A673 (cell line): ENCODE measurements around the gene PSME3IP1. TPM values are rescaled to one million over a fixed set of nuclear protein-coding genes. Genes with fewer than 3 reads are reported as not detected.

Experiments
- BruUV-seq: library from RNA; stranded (reverse); fragments of 400-500 nt; replicated peaks from 2 replicates; lab custom pipeline; 2021; lab: Mats Ljungman, UMichigan
- CTCF ChIA-PET: fragments of 300-600 bp; sonication (Branson Sonifier 250); formaldehyde crosslinking; loops from one replicate; lab custom pipeline; 2022; ENCODE audit warnings: antibody characterized with exemption; lab: Charles Lee
- POLR2A ChIA-PET: fragments of 300-600 bp; sonication (Branson Sonifier 250); formaldehyde crosslinking; loops from one replicate; lab custom pipeline; 2022; ENCODE audit warnings: antibody characterized with exemption; ENCODE audit not compliant: low non-redundant PET; lab: Charles Lee
- DNase-seq: peaks from one replicate; pipeline ENCODE4 v3.0.0-alpha.2; 2015; ENCODE audit warnings: low spot score
- H3K27ac ChIP-seq: fragments of 200-600 bp; sonication (generic); 2 replicates; pipeline ENCODE4 v1.5.1; 2016; ENCODE audit warnings: mixed run types, low read depth, mild to moderate bottlenecking, mixed read lengths, antibody characterized with exemption, low read length; ENCODE audit not compliant: poor library complexity, severe bottlenecking
- H3K27me3 ChIP-seq: fragments of 200-600 bp; sonication (generic); replicated peaks from 2 replicates; pipeline ENCODE4 v1.6.1; 2017; ENCODE audit warnings: mixed run types, low read depth, mild to moderate bottlenecking, mixed read lengths, antibody characterized with exemption, low read length; ENCODE audit not compliant: insufficient read depth, poor library complexity
- H3K36me3 ChIP-seq: fragments of 200-600 bp; sonication (generic); 2 replicates; pipeline ENCODE4 v1.6.1; 2016; ENCODE audit warnings: mixed run types, mild to moderate bottlenecking, mixed read lengths, antibody characterized with exemption, low read length; ENCODE audit not compliant: insufficient read depth, poor library complexity, severe bottlenecking
- H3K4me1 ChIP-seq: fragments of 200-600 bp; sonication (generic); 2 replicates; pipeline ENCODE4 v1.6.1; 2017; ENCODE audit warnings: mixed run types, mild to moderate bottlenecking, mixed read lengths, antibody characterized with exemption, low read length; ENCODE audit not compliant: insufficient read depth, poor library complexity, severe bottlenecking
- H3K4me3 ChIP-seq: fragments of 200-600 bp; sonication (generic); 2 replicates; pipeline ENCODE4 v1.5.1; 2016; ENCODE audit warnings: low read depth, mixed run types, mild to moderate bottlenecking, mixed read lengths, low read length; ENCODE audit not compliant: poor library complexity, severe bottlenecking
- H3K9me3 ChIP-seq: fragments of 200-600 bp; sonication (generic); 2 replicates; pipeline ENCODE4 v1.6.1; 2016; ENCODE audit warnings: mixed run types, low read depth, mild to moderate bottlenecking, mixed read lengths, antibody characterized with exemption, low read length; ENCODE audit not compliant: poor library complexity, severe bottlenecking
- CTCF ChIP-seq: fragments of 300-800, 200-600 bp; sonication (generic); conservative IDR thresholded peaks from 2 replicates; pipeline ENCODE4 v1.5.1; 2017; ENCODE audit warnings: low read depth, mild to moderate bottlenecking, antibody characterized with exemption, low read length, moderate library complexity, mixed read lengths
- EZH2 ChIP-seq: fragments of 200-600 bp; sonication (generic); IDR thresholded peaks from 2 replicates; pipeline ENCODE4 v1.6.1; 2017; ENCODE audit warnings: borderline replicate concordance, low read depth, mild to moderate bottlenecking, mixed read lengths, antibody characterized with exemption, low read length; ENCODE audit not compliant: poor library complexity, severe bottlenecking
- intact Hi-C: fragments of 100-400 bp; cut with micrococcal nuclease; formaldehyde crosslinking; loops from one replicate; pipeline ENCODE4 v1.10.0; 2022; ENCODE audit not compliant: unreplicated experiment
- total RNA-seq: library from RNA; stranded (reverse); gene quantifications from 2 replicates; pipeline ENCODE4 v1.2.3, GENCODE V29; 2021

The PSME3IP1 gene
- total RNA-seq, 1 experiment from 2014 or later = 128 TPM

DNA sequence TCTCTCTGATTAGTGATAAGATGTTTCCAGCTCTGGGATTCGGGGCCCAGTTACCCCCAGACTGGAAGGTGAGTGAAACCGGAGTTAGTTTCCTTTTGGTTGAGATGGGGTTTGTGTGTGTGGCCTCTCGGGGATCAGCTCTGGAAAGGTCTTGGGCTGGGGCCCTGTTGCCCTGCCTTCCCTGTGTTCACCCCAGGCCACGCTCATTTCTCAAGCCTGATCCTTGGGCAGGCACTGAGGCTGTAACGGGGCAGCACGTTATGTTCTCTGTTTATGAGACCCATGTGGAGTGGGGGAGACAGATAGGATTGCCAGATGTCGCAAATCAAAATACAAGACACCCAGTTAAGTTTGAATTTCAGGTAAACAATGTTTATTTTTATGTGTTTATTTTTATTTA lies 58.0 kb downstream of the PSME3IP1 start:
- no peak overlapping the region for H3K4me3 ChIP-seq
- DNase-seq = no peak
- BruUV-seq = no TSS peak
- TF ChIP-seq CTCF (no peak), EZH2 (no peak)
- ChIA-PET POLR2A (no interaction called here), CTCF (no interaction called here)
- H3K9me3 ChIP-seq = no peaks in the 10 kb centered on the region
- peaks cover 7% of the 10 kb centered on the region for H3K4me1 ChIP-seq
- intact Hi-C loops = no loop called here
- no peak overlapping the region for H3K27ac ChIP-seq
- H3K27me3 ChIP-seq = no peaks in the 10 kb centered on the region
- no peaks in the 10 kb centered on the region for H3K36me3 ChIP-seq

DNA sequence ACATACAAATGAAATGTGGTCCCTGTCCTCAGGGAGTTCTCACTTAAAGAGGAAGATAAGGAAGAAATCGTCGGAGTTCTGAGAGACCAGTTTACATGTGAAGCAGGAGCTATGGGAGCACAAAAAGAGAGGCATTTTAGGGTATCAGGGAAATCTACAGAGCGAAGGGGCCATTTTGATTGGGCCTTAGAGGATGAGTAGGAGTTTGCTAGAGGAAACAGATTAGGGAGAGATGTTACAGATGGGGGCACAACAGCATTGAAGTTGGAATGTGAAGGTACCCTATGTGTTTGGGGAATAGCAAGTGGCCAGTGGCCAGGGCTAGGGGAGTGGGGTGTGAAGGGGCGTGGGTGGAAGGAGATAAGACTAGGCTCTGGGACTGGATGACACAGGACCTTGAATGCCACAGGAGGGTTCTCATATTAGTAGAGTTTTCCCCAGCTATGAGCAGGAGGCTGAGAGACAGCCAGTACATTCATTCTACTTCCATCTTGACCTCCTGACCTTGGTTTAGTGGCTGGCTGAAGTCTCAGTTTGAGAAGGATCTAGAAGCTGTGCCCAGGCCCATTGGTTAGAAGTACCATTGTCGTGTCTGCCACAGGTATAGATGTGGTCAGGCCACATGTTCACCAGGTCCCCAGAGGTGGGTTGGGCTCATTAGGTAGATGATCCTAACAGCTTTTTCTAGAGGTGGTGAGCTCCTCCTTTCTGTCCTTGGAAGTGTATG lies 58.6 kb downstream of the PSME3IP1 start:
- no peak overlapping the region for H3K27ac ChIP-seq
- ChIA-PET POLR2A (interaction anchor here (0.6 kb wide), 1 partner anchor 339 kb away, joined by 3 read pairs; no protein-coding TSS in a partner anchor), CTCF (no interaction called here)
- no peak overlapping the region for H3K4me3 ChIP-seq
- H3K27me3 ChIP-seq = no peaks in the 10 kb centered on the region
- H3K36me3 ChIP-seq = no peaks in the 10 kb centered on the region
- intact Hi-C loops = no loop called here
- no peaks in the 10 kb centered on the region for H3K9me3 ChIP-seq
- TF ChIP-seq CTCF = no peak
- TF ChIP-seq EZH2 = no peak
- no peak for DNase-seq
- BruUV-seq = no TSS peak
- peaks cover under 1% of the 10 kb centered on the region for H3K4me1 ChIP-seq

DNA sequence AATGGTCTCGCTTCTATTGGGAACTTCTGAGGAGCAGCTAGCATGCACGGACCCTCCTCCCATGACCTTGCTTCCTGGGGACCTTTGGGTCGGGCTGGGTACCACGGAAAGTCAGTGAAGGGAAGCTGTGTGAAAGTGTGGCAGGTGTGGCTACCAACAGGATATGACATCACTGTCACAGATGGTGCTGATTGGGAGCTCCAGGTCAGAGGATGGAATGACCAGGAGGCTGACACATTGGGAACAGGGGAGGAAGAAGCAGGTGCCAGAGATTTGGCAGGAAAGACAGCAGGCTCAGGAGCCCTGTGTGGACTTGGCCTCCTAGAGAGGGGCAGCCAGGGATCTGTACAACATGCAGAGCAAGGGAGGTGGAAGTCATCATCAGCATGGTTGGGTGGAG lies 59.4 kb downstream of the PSME3IP1 start:
- DNase-seq = no peak
- intact Hi-C loops = no loop called here
- no peak overlapping the region for H3K4me3 ChIP-seq
- no peaks in the 10 kb centered on the region for H3K4me1 ChIP-seq
- no peaks in the 10 kb centered on the region for H3K27me3 ChIP-seq
- CTCF ChIA-PET = no interaction called here
- POLR2A ChIA-PET = no interaction called here
- TF ChIP-seq EZH2 (no peak), CTCF (no peak)
- H3K36me3 ChIP-seq = no peaks in the 10 kb centered on the region
- BruUV-seq = no TSS peak
- no peak overlapping the region for H3K27ac ChIP-seq
- no peaks in the 10 kb centered on the region for H3K9me3 ChIP-seq
